GM18498 (cell line): Measurements from ENCODE around the gene SMC6.
A peak's percentile ranks its signal among the peaks of the same experiment; 100 is the strongest.

Source experiments
- ATAC-seq: cut with Tn5 transposase; IDR thresholded peaks from one replicate; pipeline ENCODE4 v1.9.1; 2021; ENCODE audit warnings: mild to moderate bottlenecking, moderate library complexity; ENCODE audit not compliant: unreplicated experiment

SMC6 gene

GRCh38 chr2:17763641-17764333 is 10.2 kb upstream of the SMC6 start:
- ATAC-seq, result no peak

DNA sequence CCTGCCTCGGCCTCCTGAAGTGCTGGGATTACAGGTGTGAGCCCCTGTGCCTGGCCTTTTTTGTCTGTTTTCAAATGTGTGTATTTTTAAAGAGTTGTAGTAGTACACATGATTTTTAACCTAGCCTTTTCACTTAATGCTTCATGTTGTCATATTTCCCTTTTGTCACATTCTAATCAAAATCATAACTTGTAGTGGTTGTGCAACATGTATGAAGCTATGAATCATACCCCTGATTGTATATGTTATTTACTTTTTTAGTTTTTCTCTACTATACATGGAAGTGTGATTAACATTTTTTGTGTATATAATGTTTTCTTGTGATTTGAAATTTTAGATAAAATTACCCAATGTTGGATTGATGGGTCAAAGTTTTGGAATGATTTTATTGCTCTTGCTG is 8.8 kb upstream of the SMC6 start:
- no peak for ATAC-seq

- ATAC-seq, result no peak
Observed at GRCh38 chr2:17759805-17760204, 6.2 kb upstream of the SMC6 start.

GRCh38 chr2:17758118-17758517 is 4.5 kb upstream of the SMC6 start:
- no peak for ATAC-seq

GRCh38 chr2:17757321-17757720 is 3.7 kb upstream of the SMC6 start:
- no peak for ATAC-seq

DNA sequence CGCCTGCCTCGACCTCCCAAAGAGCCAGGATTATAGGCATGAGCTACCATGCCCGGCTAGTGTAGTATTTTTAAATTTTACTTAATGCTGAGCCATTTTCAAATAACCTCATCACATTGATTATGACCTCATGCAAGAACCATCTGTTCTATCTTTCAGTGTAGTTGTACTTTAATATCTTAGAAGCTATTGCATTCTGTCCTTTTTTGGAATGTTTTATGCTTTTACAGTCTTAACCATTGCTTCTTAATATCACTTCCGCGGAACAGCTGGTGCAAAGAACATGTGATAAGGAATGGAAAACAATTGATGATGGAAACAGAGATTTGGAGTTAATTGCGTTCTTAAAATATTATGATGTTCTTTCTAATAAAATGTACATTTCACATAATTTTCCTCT is 3.1 kb upstream of the SMC6 start:
- ATAC-seq, result no peak

DNA sequence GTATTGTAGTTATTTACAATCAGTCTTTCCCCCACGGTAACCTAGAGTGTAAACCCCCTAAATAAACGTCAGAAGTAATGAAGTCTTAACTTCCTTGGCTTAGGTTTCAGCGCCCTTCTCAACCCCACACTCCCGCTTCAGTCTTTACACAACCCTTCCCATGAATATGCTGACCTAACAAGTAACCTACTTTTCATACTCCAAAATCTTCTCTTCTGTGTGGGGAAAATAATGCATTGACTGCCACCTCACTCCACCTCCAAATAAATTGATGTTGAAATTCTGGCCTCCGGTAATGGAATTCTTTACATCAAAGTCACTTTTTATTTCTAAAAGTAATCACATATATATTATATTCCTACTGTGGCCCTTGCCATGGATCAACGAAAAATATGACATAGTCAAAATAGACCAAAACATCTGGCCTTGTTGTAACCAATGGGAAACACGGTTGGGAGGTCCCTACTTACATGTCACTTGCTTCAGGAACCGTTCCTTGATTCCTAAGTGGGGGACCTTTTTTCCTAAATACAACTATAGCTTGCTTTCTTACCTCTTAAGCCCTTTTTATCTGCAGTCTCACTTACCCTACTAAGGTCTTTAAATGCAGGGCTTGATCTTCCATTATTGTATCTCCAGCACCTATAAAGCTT is 1.3 kb upstream of the SMC6 start:
- ATAC-seq, result no peak

GRCh38 chr2:17752892-17753802 is 463 bp downstream of the SMC6 start:
- ATAC-seq, result peak; percentile 35

DNA sequence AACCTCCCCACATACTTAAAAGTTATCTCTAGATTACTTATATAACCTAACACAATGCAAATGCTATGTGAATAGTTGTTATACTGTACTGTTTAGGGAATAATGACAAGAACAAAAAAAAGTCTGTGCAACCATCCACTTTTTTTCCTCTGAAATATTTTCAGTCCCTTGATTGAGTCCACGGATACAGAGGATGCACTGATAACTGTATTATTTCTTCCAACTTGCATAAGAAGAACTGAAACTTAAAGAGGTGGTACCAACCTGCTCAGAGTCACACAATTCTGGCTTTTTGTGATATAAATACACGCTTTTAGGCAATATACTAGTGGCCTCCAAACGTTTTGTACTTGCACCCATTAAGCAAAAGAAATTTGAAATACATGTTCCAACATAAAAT is 1.4 kb downstream of the SMC6 start:
- peak; percentile 21 for ATAC-seq

DNA sequence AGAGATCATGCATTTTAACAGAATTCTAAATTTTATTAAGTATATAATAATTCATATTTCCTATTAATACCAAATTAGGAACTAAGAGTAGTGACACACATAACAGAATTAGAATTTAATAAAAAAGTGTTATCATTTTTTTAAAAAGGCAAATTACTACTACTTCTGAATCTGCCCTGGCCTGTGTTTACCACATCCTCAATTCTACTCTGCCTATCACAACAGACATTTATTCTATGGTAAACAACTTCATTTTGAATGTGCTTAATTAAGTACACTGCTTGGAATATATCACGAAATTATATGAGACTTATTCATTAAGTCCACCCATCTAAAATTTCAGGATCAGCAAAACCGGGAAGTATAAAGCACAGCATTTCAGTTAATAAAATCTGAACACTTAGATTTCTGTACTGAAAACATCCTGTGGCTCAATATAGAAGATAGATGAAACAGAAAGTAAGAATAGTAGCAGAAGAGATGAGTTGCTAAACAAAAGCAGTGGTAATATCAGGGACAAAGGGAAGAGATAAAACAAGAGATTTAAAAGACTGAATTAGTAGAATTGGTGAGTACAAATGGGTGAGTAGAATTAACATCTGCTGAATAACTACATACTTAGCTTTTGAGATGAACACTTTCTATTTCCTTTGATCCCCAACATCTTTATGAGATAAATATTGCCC is 3.7 kb downstream of the SMC6 start:
- peak; percentile 30 for ATAC-seq

GRCh38 chr2:17748745-17749144 is 4.9 kb downstream of the SMC6 start:
- ATAC-seq, result no peak

GRCh38 chr2:17747684-17748452 is 5.7 kb downstream of the SMC6 start:
- no peak for ATAC-seq

DNA sequence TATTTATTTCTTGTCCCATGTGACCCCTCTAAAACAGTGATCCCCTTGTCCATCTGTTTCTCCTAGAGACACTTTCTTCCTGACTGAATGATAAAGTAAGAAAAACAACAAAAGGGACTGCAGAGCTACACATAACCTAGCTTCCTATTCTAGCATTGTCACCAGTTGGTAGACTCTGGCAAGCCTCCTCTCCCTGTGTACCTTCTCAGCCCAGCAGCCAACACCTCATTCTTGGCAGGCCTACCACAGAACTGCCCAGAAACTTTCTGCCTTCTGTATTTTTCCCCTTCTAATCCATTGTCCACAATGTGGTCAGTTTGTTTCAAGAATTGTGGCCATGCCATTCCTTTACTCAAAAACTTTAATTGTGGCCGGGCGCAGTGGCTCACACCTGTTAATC is 13.4 kb downstream of the SMC6 start:
- no peak for ATAC-seq

GRCh38 chr2:17736989-17737388 is 16.6 kb downstream of the SMC6 start:
- no peak for ATAC-seq

DNA sequence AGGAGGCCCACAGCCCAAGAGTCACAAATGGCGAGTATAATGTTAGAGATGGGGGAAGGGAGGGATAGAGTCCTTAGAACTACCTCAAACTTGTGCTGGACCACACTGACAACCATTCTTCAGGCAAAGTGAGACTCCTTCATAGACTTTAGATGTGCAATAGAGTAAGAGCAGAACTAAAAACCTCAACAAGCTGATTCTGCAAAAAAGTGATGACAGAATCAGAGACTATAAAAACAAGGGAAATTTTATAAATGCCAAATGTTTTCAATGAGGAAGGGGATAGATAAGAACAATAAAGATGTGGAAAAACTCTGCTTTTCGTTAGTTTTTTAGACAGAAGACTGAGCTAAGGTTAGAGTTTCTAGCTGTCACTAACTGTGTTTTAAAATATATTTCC is 17.7 kb downstream of the SMC6 start:
- no peak for ATAC-seq

DNA sequence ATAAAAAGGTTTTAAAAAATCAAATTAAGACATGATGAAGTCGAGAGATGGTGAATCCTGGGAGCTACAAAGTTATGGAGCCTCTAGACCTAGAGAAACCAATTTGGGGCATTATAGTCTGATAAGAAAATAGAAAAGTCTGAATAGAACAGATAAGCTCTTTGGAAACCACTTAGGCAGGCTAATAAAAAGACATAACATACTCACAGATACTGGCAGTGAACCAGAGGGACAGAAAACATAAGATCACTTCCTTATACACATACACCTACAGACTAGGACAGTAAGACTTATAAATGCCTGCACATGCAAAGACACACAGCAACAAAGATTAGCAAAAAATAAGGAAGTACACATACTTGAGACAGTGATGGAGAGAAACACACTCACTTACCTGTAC is 20.0 kb downstream of the SMC6 start:
- ATAC-seq, result no peak

- no peak for ATAC-seq
Observed at GRCh38 chr2:17729880-17730279, 23.7 kb downstream of the SMC6 start.

DNA sequence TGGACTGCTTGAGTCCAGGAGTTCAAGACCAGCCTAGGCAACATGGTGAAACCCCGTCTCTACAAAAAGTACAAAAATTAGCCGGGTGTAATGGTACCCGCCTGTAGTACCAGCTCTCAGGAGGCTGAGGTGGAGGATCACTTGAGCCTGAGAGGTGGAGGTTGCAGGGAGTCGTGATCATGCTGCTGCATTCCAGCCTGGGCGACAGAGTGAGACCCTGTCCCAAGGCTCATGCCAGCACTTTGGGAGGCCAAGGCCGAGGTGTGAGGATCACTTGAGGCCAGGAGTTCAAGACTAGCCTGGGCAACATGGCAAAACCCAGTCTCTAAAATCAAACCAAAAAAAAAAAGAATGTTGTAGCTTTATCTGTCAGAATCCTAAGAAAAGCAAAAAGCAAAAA is 25.4 kb downstream of the SMC6 start:
- no peak for ATAC-seq

DNA sequence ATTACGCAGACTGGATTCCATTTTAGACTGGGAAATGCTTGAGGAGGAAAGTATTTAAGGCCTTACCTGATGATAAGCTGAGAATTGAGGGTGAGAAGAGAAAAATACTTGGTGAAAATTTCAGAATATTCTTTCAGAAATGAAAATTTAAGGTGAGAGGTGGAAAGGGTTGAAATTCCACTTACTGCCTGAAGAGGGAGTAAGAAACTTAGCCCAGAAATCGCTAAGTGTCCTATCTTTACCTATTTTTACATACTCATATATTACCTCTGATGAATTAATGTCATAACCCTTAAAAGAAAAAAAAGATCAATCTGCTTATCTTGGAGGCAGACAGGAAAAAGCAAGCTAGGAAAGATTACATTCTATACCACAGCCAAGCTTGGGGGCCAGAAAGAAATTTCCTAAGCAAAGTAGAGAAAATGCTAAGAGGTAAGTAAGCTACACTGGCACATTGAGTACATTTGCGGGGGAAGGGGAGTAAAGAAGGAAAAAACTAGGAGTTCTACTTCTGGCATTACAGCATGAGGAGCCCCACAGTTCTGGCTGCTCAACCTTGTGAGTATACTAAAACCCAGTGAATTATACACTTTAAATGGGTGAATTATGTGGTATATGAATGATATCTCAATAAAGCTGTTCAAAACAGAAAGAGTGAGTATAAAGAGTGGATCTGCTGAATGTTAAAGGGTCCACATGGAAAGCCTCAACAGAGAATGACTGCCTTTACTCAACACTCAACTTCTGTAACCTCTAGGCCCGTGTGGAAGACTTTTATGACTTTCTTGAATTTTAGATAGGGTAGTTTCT is 33.8 kb downstream of the SMC6 start:
- ATAC-seq, result peak; percentile 73

GRCh38 chr2:17718689-17719088 is 34.9 kb downstream of the SMC6 start:
- no peak for ATAC-seq
